Measurements from ENCODE around the gene SAG.

SAG gene

GRCh38 chr2:233289648-233290047, 18.0 kb upstream of the SAG start:
- no peak for DNase-seq (ENCODE audit: low read depth)

- DNase-seq (ENCODE audit: low read depth): no peak
These were observed 17.4 kb upstream of the SAG start for GRCh38 chr2:233290051-233290845.

GRCh38 chr2:233295891-233296290, 11.7 kb upstream of the SAG start:
- DNase-seq (ENCODE audit: low read depth): no peak

- DNase-seq (ENCODE audit: low read depth): no peak
These were observed 10.5 kb upstream of the SAG start for GRCh38 chr2:233297076-233297475.

GRCh38 chr2:233300401-233300800, 7.2 kb upstream of the SAG start:
- no peak for DNase-seq (ENCODE audit: low read depth)

GRCh38 chr2:233301248-233301647, 6.4 kb upstream of the SAG start:
- DNase-seq (ENCODE audit: low read depth): no peak

GRCh38 chr2:233301811-233302210, 5.8 kb upstream of the SAG start:
- DNase-seq (ENCODE audit: low read depth): no peak

GRCh38 chr2:233303252-233303651, 4.4 kb upstream of the SAG start:
- no peak for DNase-seq (ENCODE audit: low read depth)

- DNase-seq (ENCODE audit: low read depth): no peak
These were observed 3.8 kb downstream of the SAG start for GRCh38 chr2:233311241-233311926.

GRCh38 chr2:233312874-233313273, 5.3 kb downstream of the SAG start:
- DNase-seq (ENCODE audit: low read depth): no peak

- no peak for DNase-seq (ENCODE audit: low read depth)
These were observed 6.7 kb downstream of the SAG start for GRCh38 chr2:233314180-233314925.

GRCh38 chr2:233317196-233317943, 9.8 kb downstream of the SAG start:
- DNase-seq (ENCODE audit: low read depth): no peak

- no peak for DNase-seq (ENCODE audit: low read depth)
These were observed 11.6 kb downstream of the SAG start for GRCh38 chr2:233319256-233319655.

GRCh38 chr2:233320470-233320869, 12.9 kb downstream of the SAG start:
- no peak for DNase-seq (ENCODE audit: low read depth)

- DNase-seq (ENCODE audit: low read depth): no peak
These were observed 13.6 kb downstream of the SAG start for GRCh38 chr2:233321166-233321565.

GRCh38 chr2:233323851-233324250, 16.2 kb downstream of the SAG start:
- no peak for DNase-seq (ENCODE audit: low read depth)

GRCh38 chr2:233325256-233325655, 17.6 kb downstream of the SAG start:
- DNase-seq (ENCODE audit: low read depth): no peak

- DNase-seq (ENCODE audit: low read depth): no peak
These were observed 18.2 kb downstream of the SAG start for GRCh38 chr2:233325814-233326213.

GRCh38 chr2:233326500-233326899, 18.9 kb downstream of the SAG start:
- no peak for DNase-seq (ENCODE audit: low read depth)

- no peak for DNase-seq (ENCODE audit: low read depth)
These were observed 21.3 kb downstream of the SAG start for GRCh38 chr2:233328922-233329321.

- DNase-seq (ENCODE audit: low read depth): no peak
These were observed 22.0 kb downstream of the SAG start for GRCh38 chr2:233329489-233330135.

- peak; percentile 63 for DNase-seq (ENCODE audit: low read depth)
These were observed 23.9 kb downstream of the SAG start for GRCh38 chr2:233331536-233331935.

Measured in activated T-helper 1 cell treated with Interleukin-2 at 50 U/mL for 16 hours (primary cell).